Activated CD8-positive, alpha-beta memory T cell treated with anti-CD3 and anti-CD28 coated beads, Interleukin-2, amount 50 U/mL, for 48 hours (primary cell): Measurements from ENCODE around the gene FBXO46.
"Not testable (repeated sequence)": the region's sequence is repeated elsewhere in the genome, so short reads cannot be mapped to it uniquely, and the experiment has no call there.

Experiments used
- DNase-seq: peaks from one replicate; pipeline ENCODE4 v3.0.0-alpha.2; 2020

FBXO46 gene

DNA sequence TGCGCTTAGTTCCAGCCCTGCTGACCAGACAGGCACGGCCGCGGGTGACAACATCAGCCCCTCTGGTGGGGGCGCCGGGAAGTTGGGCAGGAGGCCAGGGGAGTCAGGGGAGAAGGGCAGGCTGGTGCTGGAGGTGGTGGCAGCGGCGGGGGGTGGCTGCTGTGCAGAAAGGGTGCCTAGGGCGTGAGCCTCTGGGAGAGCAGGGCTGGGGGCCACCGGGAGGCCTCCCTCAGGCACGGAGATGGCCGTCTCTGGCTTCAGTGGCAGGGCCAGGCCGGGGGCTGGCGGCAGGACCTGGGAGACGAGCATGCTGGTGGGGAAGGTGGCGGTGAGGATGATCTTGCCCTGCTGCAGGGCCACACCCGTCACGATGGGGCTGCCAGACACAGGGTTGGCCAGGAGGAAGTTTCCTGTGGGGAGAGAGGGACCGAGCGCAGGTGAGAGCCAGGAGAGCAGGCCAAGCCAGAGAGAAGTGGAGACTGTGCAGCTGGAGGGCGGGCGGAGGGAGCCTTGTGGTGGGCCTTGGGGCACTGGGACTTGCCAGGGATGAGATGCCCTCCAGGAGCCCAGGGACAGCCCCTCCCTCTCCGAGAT is 35.1 kb upstream of the FBXO46 start:
- no peak for DNase-seq

DNA sequence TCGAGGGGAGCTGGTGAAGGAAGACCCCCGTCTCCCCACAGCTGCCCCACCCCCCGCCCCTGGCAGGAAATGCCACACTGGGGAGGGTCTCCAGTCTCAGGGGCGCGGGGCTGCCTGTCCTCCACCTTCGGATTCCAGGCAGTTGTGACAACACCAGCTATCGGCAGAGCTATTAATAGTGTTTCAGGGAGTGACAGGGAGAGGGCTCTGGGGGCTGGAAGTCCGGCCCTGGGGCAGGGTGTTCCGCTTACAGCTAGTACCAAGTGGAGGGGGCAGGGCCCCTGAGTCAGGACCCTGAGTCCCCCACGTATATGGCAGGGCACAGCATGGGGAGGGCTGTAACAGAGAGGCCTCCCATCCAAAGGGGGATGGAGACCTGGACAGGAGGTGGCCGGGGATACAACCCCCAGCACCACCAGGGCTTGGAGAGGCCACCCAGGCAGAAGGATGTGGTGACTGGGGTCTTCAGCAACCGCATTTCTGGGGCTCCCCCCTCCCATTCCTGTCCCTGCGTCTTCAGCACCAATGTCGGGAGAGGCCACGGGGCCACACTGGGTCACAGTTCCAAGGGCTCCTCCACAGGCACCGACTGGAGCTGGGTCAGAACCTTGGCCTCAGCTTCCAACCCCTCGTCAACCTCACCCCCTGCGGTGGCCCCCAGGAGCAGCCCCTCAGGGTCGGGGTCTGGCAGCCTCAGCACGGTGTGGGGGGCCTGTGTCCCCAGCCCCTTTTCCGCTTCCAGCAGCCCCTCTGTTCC is 34.4 kb upstream of the FBXO46 start:
- DNase-seq, result no peak

DNA sequence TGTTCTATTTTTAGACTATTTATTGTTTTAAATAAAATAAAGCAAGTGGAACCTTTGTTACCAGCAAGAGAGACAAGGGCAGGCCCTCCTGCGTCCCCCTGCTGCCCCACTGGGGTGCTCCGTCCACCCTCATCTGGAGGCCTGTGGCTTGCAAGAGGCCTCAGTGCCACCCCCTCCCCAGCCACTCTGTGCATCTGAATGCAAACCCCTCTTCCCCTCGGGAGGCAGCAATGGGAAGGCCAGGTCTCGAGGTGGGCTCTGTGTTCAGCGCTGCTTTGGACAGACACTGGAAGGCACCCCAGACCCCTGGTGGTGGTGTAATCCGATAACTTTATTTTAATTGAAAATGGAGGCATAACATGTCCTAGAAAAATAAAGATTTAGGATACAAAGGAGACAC is 33.8 kb upstream of the FBXO46 start:
- DNase-seq, result no peak

DNA sequence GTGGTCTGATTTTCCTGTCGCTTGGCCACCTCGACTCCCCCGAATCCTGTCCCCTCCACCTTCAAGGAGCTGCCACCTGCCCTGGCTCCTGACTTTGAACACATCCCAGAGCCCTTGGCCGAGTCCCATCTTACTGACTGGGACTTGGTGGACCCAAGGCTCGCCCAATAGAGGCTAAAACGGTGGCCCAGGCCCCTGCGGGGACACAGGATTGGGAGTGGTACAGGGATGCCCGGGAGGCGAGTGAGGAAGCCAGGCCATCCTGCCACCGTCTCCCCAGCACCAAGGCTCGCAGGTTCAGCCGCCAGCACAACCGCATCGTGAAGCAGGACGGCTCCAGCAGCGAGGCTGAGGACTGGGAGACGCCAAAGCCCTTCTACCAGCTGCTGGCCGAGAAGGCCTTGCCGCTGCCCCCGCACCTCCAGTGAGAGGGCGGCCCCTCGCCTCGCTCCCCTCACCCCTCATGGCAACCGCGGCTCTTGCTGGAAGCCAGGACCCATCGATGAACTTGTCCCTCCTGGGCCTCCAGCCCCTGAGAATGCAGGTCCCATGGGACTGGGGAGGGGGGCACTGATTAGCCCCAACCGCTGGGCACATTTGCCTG is 33.1 kb upstream of the FBXO46 start:
- DNase-seq, result no peak

DNA sequence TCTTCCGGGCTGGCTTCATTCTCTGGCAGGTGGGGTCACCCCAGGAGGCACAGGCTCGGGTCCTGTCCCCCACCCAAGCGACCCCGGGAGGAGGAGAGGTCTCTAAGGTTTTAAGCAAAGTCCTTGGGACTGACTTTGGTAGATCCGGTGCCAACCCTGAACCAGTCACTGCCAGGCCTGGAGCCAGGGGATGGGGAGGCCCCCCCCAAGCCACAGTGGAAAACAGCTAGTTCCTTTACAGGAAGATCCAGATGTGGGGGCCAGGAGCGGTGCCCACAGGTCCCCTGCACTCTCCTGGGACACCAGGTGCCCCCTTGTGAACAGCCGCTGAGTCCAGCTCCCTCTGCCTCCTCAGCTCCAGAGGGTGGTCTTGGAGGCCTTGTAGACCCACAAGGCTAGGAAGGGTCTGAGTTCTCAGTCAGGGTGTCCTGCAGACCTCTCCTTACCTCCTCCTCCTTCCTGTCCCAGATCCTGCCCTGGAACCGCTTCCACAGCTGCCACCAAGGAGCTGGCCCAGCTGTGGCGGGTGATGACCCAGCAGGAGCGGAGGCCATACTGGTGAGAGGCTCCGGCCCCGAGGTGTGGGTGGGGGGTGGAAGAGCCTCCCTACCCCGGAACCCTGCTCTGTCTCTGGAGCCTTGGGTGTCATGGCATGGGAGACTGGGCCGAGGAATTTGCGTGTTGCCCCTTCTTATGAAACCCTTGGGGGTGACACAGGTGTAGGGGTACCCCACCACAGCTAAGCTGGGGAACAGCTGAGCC is 32.4 kb upstream of the FBXO46 start:
- no peak for DNase-seq

DNA sequence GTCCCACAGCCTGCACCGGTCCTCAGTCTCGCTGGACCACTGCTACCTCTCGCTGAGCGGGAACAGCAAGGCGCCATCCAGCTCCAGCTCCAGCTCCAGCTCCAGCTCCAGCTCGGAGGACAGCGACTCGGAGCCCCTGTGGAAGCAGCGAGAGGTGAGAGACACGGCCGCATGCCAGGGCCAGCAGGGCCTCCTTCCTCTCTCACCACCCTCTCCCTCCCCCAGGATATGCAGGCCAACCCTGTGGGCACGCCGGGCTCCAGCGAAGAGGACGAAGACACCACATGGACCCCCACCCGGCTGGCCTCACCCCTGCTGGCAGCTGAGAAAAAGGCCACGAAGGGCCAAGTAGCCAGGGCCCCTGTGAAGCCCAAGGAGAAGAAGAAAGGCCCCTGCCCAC is 31.0 kb upstream of the FBXO46 start:
- DNase-seq, result no peak

DNA sequence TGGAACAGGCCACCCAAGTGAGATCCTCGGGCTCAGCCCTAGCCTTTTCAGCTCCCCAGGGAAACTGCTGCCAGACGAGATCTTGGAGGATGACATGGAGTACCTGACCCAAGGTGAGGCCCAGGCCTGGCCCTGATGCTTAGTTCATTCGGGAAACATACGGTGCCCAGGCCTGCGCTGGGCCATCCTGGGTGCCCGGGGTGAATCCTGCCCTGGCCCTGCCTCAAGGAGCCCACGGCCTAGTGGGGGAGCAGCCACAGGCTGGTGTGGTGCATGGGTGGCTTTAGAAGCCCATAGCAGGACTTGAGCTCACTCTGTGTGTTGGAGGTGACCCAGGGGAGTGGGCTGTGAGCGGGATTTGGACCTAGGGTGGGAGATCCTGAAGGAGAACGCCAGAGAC is 28.2 kb upstream of the FBXO46 start:
- DNase-seq, result no peak

DNA sequence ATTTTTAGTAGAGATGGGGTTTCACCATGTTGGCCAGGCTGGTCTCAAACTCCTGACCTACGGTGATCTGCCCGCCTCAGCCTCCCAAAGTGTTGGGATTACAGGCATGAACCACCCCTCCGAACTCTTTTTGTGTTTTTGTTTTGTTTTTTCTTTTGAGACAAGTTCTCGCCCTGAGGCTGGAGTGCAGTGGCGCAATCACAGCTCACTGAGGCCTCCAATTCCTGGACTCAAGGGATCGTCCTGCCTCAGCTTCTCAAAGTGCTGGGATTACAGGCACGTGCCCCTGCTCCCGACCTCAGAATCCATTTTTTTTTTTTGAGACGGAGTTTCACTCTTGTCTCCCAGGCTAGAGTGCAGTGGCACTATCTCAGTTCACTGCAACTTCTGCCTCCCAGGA is 27.0 kb upstream of the FBXO46 start:
- DNase-seq, result no peak

DNA sequence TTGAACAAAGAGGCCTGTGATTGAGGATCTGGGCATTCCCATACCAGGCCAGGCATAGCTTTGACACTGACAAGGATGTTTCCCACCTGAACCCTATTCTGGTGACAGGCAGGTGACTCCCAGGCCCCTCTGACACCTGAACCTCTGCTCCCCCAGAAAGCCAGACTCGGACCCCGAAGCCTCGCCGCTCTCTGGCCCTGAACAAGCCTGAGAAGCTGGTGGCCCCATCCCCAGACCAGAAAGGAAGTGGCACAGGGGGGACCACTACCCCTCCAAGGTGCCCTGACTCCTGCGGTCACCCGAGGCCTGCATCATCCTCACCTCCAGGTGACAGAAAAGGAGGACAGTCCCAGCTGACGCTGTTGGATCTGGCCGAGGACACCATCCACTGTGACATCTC is 23.6 kb upstream of the FBXO46 start:
- DNase-seq, result no peak

DNA sequence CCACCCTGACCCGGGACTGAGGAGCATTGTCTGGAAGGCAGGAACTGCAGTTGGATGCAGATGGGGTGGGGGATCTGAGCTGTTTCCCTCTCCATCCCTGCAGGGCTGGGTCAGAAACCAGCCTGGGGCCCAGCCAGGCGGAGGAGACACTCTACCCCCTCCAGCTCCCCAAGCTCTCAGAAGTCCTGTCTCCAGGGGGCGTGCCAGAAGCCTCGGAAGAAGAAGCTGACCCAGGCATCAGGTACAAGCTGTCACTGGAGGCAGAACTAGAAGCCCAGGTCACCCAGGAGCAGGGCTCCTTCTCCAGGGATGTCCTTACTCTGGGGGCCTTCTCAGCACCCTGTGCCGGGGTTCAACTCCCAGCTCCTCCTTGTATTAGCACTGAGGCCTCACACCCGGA is 22.9 kb upstream of the FBXO46 start:
- no peak for DNase-seq

DNA sequence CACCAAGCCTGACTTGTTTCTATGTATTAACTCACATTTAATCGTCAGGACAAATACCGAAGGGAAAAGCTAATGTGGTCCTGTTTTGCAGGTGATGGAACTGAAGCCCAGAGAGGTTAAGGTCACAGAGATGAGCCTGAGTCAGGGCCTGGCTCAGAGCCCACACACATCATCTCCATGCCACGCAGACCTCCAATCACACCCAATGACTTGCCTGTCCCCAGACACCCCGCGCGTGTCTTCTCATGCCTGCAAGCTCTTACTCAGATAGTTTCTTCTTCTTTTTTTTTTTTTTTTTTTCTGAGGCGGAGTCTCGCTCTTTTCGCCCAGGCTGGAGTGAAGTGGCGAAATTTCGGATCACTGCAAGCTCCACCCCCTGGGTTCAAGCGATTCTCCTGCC is 21.9 kb upstream of the FBXO46 start:
- no peak for DNase-seq

DNA sequence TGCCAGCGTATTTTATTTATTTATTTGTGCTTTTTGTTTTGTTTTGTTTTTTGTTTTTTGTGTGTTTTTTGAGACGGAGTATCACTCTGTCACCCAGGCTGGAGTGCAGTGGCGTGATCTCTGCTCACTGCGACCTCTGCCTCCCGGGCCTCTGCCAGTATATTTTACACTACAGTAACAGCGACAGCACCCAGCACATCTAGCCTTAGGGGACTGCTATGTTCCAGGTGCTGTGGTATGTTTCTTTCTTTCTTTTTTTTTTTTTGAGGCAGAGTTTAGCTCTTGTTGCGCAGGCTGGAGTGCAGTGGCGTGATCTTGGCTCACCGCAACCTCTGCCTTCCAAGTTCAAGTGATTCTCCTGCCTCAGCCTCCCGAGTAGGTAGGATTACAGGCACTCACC is 20.8 kb upstream of the FBXO46 start:
- not testable (repeated sequence) for DNase-seq

DNA sequence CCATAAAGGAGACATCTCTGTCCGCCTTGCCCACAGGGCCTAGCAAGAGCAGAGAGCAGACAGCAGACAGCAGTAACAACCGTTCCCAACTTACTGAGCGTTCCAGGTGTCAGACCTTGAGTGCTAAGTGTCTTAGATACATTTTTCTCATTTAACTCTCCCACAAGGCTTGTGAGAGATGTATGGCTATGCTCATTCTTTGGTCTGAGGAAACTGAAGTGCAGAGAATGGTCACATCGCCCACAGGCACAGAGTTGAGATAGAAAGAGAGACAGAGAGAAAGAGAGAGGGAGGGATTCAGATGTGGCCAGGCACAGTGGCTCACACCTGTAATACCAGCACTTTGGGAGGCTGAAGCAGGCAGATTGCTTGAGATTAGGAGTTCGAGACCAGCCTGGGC is 16.8 kb upstream of the FBXO46 start:
- DNase-seq, result no peak

DNA sequence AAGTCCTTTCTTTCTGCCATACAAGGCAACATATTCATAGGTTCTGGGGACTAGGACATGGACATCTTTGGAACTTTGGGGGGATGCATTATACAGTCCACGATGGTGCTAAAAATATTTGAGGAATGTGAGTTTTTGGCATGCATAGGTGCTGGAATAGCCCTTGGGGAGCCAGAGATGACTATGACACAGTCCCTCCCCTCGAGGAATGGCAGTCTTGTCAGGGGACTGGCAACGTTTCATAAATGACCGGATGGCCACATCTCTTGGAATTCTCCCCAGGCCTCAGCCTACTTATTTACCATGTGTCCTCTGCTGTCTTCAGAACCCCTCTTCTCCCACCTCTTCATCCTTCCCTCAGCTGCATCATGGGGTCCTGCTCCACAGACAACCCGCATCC is 16.2 kb upstream of the FBXO46 start:
- DNase-seq, result no peak

DNA sequence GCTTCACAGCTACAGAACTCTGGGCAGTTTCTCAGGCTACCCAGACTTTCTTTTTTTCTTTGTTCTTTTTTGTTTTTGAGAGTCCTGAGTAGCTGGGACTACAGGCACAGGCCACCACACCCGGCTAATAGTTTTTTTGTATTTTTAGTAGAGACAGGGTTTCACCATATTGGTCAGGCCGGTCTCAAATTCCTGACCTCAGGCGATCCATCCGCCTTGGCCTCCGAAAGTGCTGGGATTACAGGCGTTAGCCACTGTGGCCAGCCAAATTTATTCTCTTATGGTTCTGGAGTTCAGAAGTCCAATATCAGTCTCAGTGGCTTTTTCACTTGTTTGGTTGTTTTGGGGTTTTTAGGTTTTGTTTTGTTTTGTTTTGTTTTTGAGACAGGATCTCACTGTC is 14.9 kb upstream of the FBXO46 start:
- DNase-seq, result no peak

DNA sequence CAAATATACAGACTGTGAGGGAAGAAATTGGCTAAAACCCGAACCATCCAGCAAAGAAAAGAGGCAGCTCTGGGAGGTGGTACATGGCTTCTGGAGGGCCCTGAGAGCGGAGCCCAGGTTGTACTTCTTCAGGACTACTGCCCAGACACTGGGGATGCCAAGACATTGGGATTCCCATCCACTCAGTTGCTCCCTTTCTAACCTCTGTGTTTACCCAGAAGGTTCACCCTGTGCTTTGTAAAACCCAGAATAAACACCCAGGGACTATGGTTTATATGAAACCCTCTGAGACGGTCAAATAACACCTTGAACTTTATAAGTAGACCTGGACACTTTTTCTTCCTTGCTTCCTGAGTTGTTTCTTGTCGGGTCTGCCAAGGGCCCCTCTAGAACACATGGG is 12.3 kb upstream of the FBXO46 start:
- DNase-seq, result no peak

DNA sequence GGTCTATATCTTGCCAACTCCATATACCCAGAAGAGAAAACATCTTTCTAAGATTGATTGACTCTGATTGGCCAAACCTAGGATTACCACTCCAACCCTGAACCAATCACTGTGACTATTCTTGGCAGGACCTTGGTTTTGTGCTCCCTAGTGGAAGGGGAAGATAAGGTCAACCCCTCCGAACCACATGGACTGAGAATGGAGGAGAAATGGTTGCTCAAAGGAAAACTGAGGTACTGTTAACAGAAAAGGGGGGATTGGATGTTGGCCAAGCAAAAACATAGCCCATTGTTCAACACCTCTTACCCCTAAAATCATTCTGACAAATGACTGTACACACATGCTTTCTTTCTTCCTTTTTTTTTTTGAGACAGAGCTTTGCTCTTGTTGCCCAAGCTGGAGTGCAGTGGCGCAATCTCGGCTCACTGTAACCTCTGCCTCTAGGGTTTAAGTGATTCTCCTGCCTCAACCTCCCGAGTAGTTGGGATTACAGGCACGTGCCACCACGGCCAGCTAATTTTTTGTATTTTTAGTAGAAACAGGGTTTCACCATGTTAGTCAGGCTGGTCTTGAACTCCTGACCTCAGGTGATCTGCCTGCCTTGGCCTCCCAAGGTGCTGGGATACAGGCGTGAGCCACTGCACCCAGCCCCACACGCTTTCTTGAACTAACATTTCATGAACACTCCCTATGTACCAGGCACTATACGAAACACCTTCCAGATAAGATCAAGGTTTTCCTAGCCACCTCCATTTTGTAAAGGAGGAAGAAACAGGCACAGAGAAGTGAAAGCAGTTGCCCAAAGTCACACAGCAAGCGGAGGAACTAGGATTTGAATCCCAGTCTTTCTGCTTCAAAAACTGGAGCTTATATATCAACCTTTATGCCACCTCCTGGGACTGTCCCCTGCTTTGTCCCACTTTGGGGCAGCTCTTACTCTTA is 9.1 kb upstream of the FBXO46 start:
- DNase-seq, result no peak

DNA sequence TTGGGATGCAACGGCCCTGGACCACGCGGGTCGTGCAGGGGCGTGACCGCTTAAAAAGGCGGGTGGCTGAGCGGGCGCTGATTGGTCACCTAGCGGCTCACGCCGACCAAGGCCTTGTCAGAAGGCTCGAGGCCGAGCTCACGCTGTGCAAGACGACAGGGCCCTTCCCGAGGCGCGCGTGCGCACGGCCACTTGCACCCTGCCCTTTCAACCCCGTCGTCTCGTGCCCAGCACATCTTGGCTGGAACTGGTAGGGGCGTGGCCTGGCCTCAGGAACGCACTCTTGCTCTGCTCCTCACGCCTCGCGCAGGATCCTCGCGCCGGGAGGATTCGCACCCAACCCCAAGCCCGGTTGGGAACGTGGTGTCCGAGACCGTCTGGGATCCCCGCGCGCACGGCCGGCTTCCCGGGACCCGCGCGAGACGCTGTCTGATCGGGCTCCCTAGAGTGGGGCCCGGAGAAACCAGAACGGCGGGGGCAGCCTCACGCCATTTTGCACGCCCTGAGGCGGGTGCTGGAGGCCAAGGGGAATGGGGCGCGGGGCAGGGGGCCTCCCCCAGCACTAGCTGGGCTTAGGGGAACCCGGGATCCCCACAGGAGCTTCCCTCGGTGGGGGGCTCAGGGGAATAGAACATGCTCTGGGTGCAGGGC is 2.6 kb upstream of the FBXO46 start, which contains the start of gene MEIOSIN:
TSS of gene MEIOSIN (plus strand) at position 280 of the 651 bp plus-strand sequence. CDS start 1,938 bp downstream, outside the sequence.
- no peak for DNase-seq

DNA sequence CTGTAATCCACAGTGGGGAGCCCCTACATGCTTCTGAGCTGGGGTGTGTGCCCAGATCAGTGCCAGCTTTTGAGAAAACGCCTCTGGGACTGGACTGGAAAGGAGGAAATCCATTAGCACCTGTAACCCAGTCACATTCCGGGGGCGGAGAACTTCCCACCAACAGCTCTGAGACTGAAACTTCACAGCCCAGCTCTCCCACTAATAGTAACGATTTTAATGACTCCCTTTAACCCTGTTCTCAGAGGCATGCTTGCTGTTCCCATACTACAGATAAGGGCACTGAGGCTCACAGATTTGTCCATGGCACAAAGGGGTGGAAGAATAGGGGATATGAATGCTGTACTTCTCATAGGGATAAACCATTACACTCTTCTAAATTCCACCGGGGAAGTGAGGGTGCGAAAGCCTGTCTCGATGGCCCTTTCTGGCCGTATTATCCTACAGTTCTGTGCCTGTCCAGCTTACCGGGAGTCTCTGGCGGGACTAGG is 851 bp downstream of the FBXO46 start:
- no peak for DNase-seq

DNA sequence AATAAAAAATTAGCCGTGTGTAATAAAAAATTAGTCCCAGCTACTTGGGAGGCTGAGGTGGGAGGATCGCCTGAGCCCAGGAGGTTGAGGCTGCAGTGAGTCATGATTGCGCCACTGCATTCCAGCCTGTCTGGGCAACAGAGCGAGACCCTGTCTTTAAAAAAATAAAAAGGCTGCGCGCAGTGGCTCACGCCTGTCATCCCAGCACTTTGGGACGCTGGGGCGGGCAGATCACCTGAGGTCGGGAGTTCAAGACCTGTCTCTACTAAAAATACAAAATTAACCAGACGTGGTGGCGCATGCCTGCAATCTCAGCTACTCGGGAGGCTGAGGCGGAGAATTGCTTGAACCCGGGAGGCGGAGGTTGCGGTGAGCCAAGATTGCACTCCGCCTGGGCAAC is 2.0 kb downstream of the FBXO46 start:
- DNase-seq, result not testable (repeated sequence)

DNA sequence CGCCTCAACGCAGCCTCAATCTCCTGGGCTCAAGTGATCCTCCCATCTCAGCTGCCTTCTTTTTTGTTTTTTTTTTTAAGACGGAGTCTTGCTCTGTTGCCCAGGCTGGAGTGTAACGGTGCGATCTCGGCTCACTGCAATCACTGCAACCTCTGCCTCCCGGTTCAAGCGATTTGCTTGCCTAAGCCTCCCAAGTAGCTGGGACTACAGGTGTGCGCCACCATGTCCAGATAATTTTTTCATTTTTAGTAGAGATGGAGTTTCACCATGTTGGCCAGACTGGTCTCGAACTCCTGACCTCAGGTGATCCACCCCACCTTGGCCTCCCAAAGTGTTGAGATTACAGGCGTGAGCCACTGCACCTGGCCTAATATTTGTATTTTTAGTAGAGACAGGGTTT is 10.6 kb downstream of the FBXO46 start:
- not testable (repeated sequence) for DNase-seq
